ENCODE data around the gene PIK3C2B.
"Not testable (repeated sequence)": the region's sequence is repeated elsewhere in the genome, so short reads cannot be mapped to it uniquely, and the experiment has no call there.

Gene PIK3C2B

DNA sequence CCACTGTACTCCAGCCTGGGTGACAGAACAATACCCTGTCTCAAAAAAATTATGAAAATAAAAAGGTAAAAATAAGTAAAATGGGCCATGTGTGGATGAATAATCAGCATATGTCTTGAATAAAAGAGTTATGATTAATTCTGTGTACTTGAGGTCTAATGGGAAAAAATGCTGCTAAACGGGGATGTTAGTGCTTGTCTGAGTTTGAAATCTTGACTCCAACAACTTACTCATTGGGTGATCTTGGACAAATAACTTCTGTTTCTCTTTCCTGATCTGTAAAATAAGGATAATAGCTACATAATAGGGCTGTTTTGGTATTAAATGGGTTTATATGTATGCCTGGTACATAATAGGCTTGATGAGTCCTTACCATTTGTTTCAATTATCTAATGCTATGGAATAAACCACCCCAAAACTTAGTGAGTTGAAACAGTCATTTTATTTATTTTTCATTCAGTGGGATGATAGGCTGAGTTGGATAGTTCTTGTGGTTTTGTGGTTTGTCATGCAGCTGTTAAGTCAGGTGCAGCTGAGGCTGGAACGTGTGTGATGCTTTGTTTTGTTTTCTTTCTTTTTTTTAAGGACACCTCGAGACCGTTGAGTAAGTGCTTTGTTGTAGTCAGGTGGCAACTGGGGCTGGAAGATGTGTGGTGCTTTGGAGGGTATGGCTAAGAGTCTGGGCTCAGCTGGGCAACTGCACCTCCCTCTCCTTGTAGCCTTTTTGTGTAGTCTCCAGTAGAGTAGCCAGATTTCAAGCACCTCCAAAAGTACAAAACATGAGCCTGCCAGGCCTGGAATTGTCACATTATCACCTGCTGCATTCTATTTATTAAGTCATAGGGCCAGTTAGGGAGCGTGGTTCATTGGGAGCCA lies 26.5 kb upstream of the PIK3C2B start:
- no peak for TF ChIP-seq BHLHE40 (IDR thresholded peaks at IDR 0.05; ENCODE audit: borderline replicate concordance)
- TF ChIP-seq TARDBP (IDR thresholded peaks at IDR 0.05): no peak
- TF ChIP-seq, protein P1, sequence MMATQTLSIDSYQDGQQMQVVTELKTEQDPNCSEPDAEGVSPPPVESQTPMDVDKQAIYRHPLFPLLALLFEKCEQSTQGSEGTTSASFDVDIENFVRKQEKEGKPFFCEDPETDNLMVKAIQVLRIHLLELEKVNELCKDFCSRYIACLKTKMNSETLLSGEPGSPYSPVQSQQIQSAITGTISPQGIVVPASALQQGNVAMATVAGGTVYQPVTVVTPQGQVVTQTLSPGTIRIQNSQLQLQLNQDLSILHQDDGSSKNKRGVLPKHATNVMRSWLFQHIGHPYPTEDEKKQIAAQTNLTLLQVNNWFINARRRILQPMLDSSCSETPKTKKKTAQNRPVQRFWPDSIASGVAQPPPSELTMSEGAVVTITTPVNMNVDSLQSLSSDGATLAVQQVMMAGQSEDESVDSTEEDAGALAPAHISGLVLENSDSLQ (IDR thresholded peaks at IDR 0.05): no peak
- TF ChIP-seq L3MBTL2 (conservative IDR thresholded peaks at IDR 0.05): no peak
- no peak for TF ChIP-seq CTBP1 (IDR thresholded peaks at IDR 0.05; ENCODE audit: borderline replicate concordance)
- no peak for TF ChIP-seq ARNT (IDR thresholded peaks at IDR 0.05)
- no peak for TF ChIP-seq FOXM1 (IDR thresholded peaks at IDR 0.05; ENCODE audit: borderline replicate concordance)
- no peak for TF ChIP-seq ZNF384 (IDR thresholded peaks at IDR 0.05)
- TF ChIP-seq FOXA1 (IDR thresholded peaks at IDR 0.05): no peak
- no peak for DNase-seq (ENCODE audit: extremely low spot score)

DNA sequence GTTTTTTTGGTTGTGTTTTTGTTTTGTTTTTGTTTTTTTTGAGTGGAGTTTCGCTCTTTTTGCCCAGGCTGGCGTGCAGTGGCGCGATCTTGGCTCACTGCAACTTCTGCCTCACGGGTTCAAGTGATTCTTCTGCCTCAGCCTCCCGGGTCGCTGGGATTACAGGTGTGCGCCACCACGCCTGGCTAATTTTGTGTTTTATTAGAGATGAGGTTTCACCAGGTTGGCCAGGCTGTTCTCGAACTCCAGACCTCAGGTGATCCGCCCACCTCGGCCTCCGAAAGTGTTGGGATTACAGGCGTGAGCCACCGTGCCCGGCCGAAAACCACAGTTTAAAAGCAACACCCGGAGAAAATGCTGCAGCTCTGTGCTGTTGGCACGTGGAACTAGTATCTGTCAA lies 22.8 kb upstream of the PIK3C2B start:
- DNase-seq (ENCODE audit: extremely low spot score): not testable (repeated sequence)
- POLR2A ChIA-PET: interaction anchor here (3.3 kb wide), 1 partner anchor 10 kb away, joined by 83 read pairs; no protein-coding TSS in a partner anchor
- CTCF ChIA-PET: interaction anchor here (0.6 kb wide), 1 partner anchor 11 kb away, joined by 3 read pairs; no protein-coding TSS in a partner anchor

More for the DNA sequence above, 26.5 kb upstream of the PIK3C2B start:
- POLR2A ChIA-PET: no interaction called here
- CTCF ChIA-PET: interaction anchor here (1.1 kb wide), 1 partner anchor 286 kb away, joined by 3 read pairs; no protein-coding TSS in a partner anchor

DNA sequence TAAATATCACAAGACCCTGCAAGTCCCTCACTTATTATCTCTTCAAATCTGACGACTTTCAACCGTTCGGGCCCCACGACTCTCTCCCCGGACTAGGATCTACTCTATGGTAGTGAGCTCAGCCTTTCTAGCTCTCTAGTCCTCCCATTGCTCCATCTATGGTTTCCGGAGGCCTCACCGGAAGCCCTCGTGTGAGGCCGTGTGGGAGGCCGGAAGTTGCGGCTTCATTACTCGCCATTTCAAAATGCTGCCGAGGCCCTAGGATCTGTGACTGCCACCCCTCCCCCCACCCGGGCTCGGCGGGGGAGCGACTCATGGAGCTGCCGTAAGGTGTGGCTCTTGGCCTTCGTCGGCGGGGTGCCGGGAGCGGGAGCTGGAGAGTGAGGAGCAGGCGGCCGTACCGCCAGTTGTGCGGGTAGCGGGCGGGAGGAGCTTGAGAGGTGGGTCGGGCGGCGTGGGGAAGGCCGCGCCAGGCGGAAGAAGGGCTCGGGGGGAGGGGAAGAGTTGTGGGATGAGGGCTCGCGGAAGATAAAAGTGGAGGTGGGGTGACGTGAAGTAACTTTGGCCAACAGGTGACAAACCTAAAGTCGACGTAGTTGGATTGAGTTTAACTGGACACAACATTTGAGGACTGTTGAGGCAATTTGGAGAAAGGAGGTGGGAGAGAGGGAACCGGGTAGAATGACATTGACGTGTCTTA lies 21.7 kb upstream of the PIK3C2B start, which contains the start of gene MDM4:
Gene MDM4 (plus strand): TSS at position 227 of the 700 bp plus-strand sequence. CDS start 9,113 bp downstream, outside the sequence.
- TF ChIP-seq FOXA1 (IDR thresholded peaks at IDR 0.05) (no peak), ARNT (IDR thresholded peaks at IDR 0.05) (no peak), NFRKB (IDR thresholded peaks at IDR 0.05) (peak; percentile 71; the same call in 1 of the 2 replicates), L3MBTL2 (conservative IDR thresholded peaks at IDR 0.05) (peak; percentile 91), BHLHE40 (IDR thresholded peaks at IDR 0.05; ENCODE audit: borderline replicate concordance) (no peak), ELF4 (IDR thresholded peaks at IDR 0.05) (peak; percentile 79), CTBP1 (IDR thresholded peaks at IDR 0.05; ENCODE audit: borderline replicate concordance) (peak; percentile 91), FOXM1 (IDR thresholded peaks at IDR 0.05; ENCODE audit: borderline replicate concordance) (no peak), SP1 (IDR thresholded peaks at IDR 0.05) (no peak)
- peak; percentile 94 for DNase-seq (ENCODE audit: extremely low spot score)
- CTCF ChIA-PET: interaction anchor here (1.0 to 1.8 kb wide), 4 partner anchors 9 to 291 kb away, joined by 3 to 6 read pairs (median 4); no protein-coding TSS in a partner anchor
- POLR2A ChIA-PET: interaction anchor here (0.9 to 3.3 kb wide), 30 partner anchors 9 to 291 kb away, joined by 3 to 83 read pairs (median 4); partner anchors contain the start of gene PIK3C2B

DNA sequence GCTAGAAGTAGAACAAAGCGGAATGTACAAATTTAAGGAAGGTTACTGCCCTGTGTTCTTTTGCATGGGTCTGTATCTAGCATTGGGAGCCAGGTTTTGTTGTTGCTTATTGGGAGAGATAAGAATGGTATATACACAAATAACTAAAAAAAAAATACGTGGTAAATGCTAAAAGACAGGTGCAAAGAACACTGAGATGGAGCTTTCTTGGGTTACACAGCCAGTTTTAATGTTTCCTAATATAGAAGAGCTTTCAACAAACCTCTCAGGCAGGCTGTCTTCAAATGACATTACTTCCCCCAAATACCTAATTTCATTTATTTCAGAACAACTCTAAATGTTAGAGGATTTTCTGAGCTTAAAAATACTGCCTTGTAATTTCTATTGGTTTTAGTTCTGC lies 20.2 kb upstream of the PIK3C2B start:
- ChIA-PET CTCF (interaction anchor here (0.6 kb wide), 1 partner anchor 21 kb away, joined by 3 read pairs; no protein-coding TSS in a partner anchor), POLR2A (interaction anchor here (1.5 to 3.3 kb wide), 2 partner anchors 8 to 109 kb away, joined by 3 to 83 read pairs; no protein-coding TSS in a partner anchor)
- no peak for TF ChIP-seq FOXA1 (IDR thresholded peaks at IDR 0.05)
- no peak for TF ChIP-seq L3MBTL2 (conservative IDR thresholded peaks at IDR 0.05)
- no peak for TF ChIP-seq SUZ12 (IDR thresholded peaks at IDR 0.05)
- TF ChIP-seq SP1 (IDR thresholded peaks at IDR 0.05): no peak
- no peak for TF ChIP-seq ZNF384 (IDR thresholded peaks at IDR 0.05)
- TF ChIP-seq HDGF (IDR thresholded peaks at IDR 0.05; ENCODE audit: borderline replicate concordance): no peak
- no peak for TF ChIP-seq FOXK2 (IDR thresholded peaks at IDR 0.05)
- TF ChIP-seq ARNT (IDR thresholded peaks at IDR 0.05): no peak
- TF ChIP-seq BHLHE40 (IDR thresholded peaks at IDR 0.05; ENCODE audit: borderline replicate concordance): no peak
- TF ChIP-seq NFRKB (IDR thresholded peaks at IDR 0.05): no peak
- no peak for DNase-seq (ENCODE audit: extremely low spot score)

DNA sequence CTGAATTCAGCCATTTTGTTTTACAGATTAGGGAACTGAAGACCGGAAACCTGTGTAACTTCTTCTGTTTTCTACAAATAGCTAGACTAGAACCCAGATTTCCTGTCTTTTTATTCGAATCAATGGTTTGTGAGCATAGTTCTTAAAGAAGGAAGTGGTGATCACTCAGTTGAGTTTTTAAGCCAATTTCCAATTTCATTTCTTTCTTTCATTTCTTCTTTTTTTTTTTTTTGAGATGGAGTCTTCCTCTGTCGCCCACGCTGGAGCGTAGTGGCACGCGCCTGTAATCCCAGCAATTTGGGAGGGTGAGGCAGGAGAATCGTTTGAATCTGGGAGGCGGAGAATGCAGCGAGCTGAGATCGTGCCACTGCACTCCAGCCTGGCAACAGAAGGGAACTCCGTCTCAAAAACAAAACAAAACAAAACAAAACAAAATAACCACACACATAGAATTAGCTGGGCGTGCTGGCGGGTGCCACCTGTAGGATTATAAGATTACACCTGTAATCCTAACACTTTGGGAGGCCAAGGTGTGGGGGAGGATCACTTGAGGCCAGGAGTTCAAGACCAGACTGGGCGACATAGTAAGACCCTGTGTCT lies 18.6 kb upstream of the PIK3C2B start:
- ChIA-PET CTCF (no interaction called here), POLR2A (no interaction called here)
- TF ChIP-seq L3MBTL2 (conservative IDR thresholded peaks at IDR 0.05) (no peak), ZNF384 (IDR thresholded peaks at IDR 0.05) (no peak), TARDBP (IDR thresholded peaks at IDR 0.05) (no peak), ELF4 (IDR thresholded peaks at IDR 0.05) (no peak), LEF1 (IDR thresholded peaks at IDR 0.05; ENCODE audit: borderline replicate concordance) (no peak), BHLHE40 (IDR thresholded peaks at IDR 0.05; ENCODE audit: borderline replicate concordance) (no peak), CTBP1 (IDR thresholded peaks at IDR 0.05; ENCODE audit: borderline replicate concordance) (no peak), SUZ12 (IDR thresholded peaks at IDR 0.05) (no peak), NFRKB (IDR thresholded peaks at IDR 0.05) (no peak), FOXA1 (IDR thresholded peaks at IDR 0.05) (no peak), FOXM1 (IDR thresholded peaks at IDR 0.05; ENCODE audit: borderline replicate concordance) (no peak), HDGF (IDR thresholded peaks at IDR 0.05; ENCODE audit: borderline replicate concordance) (no peak), FOXK2 (IDR thresholded peaks at IDR 0.05) (no peak)
- TF ChIP-seq, protein P1 (IDR thresholded peaks at IDR 0.05): no peak
- no peak for DNase-seq (ENCODE audit: extremely low spot score)

DNA sequence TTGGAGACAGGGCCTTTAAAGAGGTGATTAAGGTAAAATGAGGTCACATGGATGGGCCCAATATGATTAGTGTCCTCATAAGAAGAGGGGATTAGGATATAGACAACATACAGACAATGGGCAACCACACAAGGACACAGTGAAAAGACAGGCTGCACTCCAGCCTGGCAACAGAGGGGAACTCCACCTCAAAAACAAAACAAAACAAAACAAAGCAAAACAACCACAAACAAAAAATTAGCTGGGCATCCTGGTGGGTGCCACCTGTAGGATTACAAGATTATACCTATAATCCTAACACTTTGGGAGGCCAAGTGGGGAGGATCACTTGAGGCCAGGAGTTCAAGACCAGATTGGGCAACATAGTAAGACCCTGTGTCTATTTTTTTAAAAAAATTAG lies 16.8 kb upstream of the PIK3C2B start:
- ChIA-PET POLR2A (no interaction called here), CTCF (no interaction called here)
- no peak for TF ChIP-seq HDGF (IDR thresholded peaks at IDR 0.05; ENCODE audit: borderline replicate concordance)
- no peak for DNase-seq (ENCODE audit: extremely low spot score)
